Putamen (tissue), 1 donor: Measurements from ENCODE around the gene GNG11.
"Not testable (repeated sequence)": the region's sequence is repeated elsewhere in the genome, so short reads cannot be mapped to it uniquely, and the experiment has no call there.

Source experiments
- DNase-seq: peaks from one replicate; pipeline ENCODE4 v3.0.0-alpha.2; 2016; ENCODE audit warnings: low spot score

GNG11 gene

DNA sequence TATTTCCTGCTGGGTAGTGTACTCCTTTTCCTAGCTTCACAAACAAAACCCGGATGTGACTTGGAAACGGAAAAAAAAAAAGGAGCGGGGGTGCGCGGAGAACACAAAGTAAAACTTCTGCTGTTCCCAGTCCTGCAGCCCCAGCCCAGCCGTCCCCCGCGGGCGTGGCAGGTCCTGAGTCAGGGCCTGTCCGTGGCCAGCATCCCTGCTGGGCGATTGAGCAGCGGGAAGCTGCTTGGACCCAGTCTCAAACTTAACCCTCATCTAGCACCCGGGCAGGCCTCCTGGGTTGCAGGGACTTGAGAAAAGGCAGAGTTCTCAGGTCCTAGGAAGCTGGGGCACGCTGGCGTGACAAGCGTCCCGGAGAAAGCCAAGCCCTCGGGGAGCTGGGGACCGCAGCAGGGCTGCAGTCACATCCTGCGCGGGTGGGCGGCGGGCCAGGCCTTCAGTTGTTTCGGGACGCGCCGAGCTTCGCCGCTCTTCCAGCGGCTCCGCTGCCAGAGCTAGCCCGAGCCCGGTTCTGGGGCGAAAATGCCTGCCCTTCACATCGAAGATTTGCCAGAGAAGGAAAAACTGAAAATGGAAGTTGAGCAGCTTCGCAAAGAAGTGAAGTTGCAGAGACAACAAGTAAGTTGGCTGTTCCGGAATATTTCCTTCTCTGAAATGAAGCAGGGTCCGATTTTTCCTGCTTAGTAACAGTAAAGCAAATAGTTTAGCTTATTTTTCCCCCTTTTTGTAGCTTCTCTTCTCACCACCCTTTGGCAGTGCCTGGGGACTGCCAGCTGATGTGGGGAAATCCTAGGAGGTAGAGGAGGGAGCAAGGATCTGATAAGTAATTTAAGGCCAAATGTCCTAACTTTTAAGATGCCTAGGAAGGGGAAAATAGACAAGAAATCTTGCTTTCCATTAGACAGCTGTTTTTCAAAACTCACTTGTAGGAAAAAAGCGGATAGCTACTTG lies at the start of gene GNG11:
GNG11 (plus strand) TSS at position 129 of the 960 bp plus-strand sequence; CDS start at position 532, 403 bp downstream.
- DNase-seq: peak; percentile 33

DNA sequence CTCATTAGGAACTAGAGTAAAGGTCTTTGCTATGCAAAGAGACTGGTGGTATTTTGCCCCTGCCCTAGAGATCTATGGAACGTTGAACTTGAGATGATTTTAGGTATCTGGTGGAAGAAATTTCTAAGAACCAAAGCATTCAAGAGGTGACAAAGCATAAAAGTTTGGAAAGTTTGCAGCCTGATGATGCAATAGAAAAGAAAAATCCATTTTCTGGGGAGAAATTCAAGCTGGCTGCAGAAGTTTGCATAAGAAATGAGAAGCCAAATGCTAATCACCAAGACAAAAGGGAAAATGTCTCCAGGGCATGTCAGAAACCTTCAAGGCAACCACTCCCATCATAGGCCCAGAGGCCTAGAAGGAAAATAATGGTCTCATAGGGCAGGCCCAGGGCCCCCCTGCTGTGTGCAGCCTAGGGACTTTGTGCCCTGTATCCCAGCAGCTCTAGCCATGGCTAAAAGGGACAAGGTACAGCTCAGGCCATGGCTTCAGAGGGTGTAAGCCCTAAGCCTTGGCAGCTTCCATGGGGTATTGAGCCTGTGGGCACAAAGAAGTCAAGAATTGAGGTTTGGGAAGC lies 47.4 kb upstream of the GNG11 start:
- DNase-seq: no peak

DNA sequence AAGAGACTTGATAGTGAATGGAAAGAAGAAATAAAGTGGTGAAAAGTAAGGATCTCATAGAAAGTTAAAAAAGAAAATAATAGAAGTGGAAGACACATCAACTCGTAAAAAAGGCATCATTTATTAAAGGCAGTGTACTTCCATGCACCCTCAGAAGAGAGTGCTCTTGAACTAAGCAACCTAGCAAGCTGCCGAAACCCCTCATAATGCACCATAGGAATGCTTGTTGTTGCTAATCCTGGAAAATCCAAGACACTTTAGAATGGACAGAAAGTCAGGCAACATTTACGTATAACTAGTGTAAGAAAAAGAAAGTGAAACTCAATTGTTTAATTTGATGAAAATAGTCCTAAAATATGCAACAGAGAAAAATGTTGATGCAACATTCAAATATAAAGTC lies 43.8 kb upstream of the GNG11 start:
- no peak for DNase-seq

DNA sequence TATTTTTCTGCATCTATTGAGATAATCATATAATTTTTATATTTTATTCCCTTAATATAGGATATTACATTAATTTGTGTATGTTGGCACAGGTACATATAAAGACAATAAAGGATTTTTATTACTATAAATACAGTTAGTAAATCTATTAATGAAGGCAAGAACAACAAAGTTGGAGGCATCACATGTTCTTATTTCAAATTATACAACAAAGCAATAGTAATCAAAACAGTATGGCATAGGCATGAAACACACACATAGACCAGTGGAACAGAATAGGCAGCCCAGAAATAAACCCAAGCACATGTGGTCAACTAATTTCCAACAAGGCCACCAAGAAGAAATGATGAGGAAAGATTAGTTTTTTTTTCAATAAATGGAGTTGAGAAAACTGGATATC lies 42.2 kb upstream of the GNG11 start:
- no peak for DNase-seq

DNA sequence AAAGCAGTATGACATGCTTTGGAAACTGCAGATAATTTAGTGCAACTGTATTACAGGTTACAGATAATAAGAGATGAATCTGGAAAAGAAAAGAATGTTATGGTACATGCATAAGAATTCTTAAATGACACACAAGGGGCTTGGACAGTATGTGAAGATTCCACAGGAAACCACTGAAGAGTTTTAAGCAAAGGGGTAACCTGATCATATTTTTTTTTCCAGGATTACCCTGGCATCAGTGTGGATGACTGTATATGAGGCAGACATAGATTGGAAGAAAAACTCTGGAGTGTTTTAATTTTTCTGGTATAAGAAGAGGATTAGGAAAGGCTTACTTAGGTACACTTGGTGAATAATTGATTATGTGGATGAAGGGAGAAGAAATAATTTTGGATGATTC lies 39.1 kb upstream of the GNG11 start:
- DNase-seq: no peak

DNA sequence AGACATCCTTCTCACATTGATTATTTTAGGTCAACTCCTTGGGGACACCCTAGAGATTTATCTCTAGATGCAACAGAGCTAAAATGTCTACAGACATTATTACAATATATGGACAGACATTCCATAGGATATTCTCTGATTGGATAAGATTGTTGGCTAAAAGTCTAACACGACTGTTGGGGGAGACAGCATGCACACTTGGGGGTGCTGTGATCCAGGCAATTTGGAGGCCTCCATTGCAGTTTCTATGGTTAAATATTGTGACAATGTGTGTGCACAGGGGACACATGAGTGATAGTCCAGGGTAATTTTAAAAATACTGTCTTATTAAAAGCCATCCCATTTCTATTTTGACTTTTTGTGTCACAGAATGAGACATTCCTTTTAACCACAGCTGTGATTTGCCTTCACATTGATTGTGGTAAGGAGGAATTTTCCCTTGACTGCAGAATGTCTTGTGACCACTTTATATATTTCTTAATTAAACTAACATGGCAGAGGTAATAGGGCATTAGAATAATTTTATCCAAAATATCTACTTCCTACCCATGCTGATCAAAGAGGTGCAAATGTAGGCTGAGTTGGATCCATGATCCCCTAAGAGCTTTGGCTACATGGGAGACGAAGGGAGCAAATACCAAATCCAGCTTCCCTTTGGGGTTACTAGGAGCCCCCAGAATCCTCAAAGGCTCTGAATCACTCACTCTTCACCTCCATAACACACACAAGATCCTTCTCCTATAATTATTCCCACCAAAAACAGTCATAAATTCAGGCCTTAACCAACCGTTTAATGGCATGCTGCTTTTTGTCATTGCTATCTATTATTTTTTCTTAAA lies 38.2 kb upstream of the GNG11 start:
- DNase-seq: no peak

DNA sequence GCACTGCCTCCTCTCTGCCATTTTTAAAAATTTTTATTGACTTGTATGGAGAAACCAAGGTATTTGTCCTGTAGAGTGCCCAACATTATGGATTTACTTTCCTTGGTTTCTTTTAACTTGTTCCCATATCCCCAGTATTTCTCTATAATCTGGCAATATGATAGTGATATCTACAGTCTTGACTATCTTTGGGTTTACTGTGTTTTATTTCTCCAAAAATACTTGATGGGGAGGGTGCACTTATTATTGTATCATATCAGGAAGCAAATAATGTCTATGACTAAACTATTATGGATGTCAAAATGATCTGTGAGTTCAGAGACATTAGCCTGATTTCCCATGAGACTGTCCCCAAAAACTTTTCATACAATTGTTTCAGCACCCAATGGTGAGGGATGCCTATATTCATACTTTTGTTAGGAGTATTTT lies 37.6 kb upstream of the GNG11 start:
- DNase-seq: no peak

DNA sequence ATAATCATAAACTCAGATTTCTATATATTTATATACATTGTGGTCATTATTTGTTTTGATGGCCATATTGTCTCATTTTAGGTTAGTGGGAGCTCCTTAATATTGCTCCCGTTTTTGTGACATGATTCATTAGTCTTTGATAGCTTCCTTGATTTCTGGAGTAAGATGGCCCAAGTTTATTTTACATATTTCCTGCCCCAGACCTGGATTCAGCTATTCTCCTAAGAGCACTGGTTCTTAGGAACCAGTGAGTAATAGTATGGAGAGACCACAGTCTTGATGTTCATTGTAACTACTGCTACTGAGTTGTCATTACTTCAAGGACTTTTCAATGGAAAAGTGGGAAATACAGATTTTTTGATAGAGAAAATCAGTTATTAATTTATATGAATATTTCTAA lies 37.0 kb upstream of the GNG11 start:
- DNase-seq: no peak

DNA sequence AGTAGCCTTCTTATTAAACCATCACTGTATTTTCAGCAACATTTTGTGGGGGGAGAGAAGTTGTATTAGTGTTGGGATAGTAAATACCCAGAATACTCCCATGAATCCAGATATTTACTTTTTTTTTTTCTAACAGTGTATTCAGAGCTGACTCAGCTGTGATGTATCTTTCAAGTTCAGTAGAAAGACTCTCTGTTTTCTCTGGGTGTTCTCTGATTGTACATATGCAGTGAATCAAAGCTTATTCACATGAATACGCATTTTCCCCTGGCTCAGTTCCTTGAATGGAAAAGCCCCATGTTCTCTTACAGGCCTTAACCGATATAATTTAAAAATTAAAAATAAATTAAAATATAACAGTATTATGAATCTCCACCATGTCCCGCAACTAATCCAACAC lies 32.3 kb upstream of the GNG11 start:
- no peak for DNase-seq

DNA sequence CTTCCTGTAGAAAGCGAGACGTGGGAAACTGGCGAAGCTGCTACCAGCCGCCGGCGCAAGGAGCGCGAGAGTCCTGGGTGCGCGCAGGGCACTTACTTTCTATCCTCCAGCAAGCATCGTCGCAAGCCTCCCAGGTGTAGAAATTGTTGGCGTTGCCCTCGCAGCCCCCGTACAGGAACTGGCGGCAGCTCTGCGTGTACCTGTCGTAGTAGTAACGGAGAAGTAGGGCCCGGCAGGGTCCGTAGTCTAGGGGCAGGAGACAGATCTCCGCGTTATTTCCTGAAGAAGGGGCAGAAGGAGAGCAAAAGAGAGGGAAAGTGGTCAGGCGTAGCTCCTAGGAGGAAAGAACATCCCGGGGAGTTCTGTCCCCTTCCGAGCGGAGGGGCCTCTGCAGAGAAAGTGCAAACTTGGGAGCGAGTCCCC lies 31.5 kb upstream of the GNG11 start:
- DNase-seq: no peak

DNA sequence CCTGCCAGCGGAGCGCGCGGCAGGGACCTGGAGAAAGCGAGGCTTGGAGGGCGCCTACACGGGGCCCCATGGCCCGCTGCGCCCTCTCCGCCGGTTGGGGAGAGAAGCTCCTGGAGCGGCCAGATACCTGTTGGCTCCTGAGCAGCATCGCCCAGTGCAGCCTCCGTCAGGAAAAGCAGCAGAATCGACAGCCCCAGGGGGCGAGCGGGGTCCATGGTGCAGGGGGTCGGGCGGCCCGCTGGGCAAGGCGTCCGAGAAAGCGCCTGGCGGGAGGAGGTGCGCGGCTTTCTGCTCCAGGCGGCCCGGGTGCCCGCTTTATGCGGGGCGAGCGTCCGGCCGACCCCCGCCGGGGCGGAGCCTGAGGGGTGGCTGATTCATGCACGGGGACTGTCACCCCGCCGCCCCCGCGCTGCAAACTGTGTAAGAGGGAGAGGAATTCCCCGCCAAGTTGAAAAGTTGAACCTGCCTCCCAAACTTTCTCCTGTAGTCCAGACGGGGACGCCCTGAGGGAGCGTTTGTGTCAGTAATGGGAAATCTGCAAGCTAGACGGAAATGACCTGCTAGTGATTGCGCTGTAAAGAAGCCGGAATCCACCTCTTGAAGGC lies 31.0 kb upstream of the GNG11 start, which contains the start of gene TFPI2:
TFPI2 (minus strand) TSS at position 290 of the 605 bp plus-strand sequence; CDS start at position 215, 75 bp downstream.
- DNase-seq: no peak

DNA sequence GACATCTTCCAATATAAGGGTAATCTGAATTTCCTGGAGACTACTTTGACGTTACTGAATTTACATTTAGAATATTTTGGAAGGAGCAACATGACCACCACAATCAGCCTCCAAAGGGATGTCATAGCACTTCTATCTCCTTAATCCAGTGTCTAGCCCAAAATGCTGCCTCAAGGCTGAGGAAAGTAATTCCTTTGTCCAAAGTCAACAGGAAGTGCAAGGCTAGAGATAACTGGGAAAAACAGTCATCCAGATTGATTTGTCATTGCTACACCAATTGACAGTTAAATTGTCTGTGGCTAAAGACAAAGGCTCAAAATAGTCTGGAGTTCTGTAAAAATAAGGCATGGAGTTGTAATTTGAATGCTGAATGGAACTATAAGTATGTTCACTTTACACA lies 27.1 kb upstream of the GNG11 start:
- no peak for DNase-seq

DNA sequence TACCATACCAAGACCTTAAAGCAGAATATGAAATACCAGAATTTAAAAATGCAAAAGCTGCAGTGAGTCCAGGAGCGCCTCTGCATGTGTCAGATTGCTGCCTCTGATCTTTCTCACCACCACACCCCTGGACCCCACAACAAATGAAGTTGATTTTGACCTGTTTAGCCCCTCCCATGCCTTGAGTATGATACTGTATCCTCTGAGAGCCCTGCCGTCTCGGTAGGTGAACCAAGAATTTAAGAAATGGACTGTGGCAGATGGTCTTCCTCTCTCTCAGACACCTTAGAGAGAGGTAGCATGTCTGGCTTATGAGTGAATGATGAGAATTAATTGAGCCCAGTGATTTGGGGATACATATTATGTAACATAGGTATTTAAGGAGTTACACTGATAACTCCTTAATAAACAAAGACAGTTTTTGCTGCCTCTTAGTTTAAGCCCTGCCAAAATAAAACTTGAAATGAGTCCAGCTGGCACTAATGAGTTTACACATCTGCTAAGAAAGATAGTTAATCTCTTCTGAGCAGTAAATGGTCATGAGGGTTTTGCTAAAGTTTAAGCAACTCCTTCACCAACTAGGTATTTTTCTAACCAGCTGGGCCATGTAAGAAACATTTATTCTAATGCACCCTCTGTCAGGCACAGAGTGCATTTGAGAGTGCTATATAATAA lies 26.4 kb upstream of the GNG11 start:
- DNase-seq: no peak

DNA sequence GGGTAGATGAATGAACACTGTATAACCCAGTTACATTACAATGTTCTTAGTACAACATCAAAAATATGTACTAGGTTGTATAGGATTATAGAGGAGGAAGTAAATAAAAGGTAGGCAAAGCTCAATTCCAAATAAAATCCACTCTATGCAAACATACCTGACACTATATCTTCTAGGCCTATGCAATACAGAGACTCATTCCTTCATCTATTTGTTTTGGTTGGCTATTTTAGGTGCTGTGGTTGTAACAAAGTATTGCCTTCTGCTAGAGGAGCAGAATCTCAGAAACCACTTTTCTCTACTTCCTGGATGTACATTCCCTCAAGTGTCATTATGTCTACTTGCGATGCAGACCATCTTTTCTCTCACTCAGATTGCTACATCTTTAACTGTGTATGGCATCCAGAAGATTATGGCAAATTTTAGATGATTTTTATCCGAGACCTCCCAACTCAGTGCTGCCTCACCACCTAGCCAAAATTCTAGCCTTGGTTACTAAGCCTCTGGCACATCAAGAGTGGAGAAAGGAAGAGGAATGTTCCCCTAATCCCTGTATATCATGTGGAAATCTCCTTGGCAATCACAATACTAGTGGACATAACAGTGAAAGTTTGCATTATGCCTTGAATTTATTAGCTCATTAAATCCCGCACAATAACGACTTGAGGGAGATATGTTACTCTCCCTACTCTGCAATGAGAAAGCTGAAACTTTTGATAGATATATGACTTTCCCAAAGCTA lies 25.5 kb upstream of the GNG11 start:
- no peak for DNase-seq

DNA sequence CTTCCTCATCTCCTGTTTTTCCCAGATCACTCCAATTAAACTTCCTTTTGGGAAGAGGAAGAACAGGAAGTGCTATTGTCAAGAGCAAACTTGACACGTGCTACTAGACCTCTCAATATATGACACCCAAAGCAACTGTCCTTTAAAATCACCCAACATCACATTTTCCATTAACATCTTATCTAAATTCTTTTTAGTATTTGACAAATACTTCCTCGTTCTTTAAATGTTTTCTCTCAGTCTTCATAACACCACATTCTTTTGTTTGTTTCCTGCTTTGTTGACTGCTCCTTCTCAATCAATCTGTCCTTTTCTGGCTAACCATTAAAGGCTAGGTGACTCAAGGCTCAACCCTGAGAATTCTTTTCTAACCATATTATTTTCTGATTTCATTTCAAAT lies 23.9 kb upstream of the GNG11 start:
- no peak for DNase-seq

DNA sequence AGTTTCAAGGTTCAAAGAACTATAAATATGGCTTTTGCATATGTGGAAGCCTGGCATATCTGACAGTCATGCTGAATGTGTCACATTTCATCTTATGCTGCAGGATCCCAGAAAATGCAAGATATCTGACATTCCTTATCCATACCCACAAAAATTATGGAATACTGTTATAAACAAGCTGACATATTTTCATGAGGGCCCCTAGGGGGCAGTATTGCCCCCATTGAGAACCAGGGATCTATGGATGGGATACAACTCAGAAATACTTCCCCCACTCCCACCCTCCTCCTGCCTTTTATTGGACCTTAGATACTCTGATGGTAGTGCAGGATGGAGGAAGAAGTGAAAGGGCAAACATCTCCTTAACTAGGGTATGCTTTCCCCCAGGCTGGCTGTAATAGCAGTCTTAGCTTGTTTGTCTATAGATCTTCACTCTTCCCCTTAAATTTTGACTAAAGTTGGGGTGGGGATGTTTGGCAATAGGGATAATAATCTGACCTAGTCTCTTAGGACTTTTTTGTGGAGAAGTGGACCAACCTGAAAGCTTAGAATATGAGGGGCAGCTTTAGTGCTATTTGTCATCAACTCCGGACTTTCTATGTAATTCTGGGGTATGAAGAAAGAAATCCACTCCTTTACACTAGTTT lies 18.6 kb upstream of the GNG11 start:
- no peak for DNase-seq

DNA sequence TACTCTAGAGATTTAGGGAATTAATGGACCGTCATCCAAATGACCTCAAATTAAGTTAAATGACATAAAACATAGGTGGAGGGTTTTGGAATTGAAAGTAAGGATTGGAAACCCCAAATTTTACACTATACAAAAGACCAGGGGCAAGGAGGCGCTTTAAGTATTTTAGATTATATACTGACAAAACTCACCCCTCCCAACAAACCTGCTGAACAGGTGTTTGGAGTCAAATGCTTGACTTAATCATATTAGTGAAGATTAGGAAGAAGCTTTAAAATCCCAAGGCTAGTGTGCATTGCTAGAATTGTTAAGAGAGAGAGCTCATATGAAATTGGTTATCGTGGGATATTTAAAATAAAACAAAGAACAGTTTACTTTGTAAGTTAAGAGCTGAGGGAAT lies 15.3 kb upstream of the GNG11 start, which contains the start of gene GNGT1:
GNGT1 (plus strand) TSS at position 301 of the 400 bp plus-strand sequence. CDS start 180 bp downstream, outside the sequence.
- no peak for DNase-seq

DNA sequence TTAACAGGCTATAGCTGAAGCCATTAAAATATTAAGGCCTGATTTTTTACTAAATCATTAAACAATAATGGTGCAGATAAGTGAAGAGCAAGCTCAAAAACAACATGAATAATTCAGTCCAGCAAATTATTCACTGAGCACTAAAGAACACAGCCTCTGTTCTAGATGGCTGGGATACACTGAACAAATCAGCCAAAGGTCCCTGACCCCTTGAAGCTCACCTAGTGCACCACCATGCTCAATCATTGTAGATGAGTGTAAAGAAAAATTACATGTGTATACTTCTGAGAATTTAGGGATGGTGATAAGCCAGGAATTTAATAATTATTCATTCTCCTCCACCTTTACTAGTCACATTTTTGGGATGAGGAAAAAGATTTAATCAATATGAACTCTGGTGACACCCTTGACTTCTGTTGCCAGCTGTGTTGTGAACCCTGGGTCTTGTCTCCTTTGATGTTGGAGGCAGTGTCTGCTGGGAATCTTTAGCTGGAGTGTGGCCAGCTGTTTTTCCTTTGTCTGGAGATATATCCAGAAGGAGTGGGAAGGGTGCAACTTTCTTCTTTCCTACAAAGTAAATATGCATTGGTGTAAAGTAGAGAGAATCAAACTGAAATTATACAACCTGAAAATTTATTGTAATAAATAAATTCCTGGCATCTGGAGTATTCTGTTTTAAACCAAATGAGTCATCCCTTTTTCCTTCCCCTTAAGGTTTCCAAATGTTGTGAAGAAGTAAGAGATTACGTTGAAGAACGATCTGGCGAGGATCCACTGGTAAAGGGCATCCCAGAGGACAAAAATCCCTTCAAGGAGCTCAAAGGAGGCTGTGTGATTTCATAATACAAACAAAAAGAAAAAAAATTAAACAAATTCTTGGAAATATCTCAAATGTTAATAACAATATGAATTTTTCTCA lies 11.2 kb upstream of the GNG11 start:
- no peak for DNase-seq

DNA sequence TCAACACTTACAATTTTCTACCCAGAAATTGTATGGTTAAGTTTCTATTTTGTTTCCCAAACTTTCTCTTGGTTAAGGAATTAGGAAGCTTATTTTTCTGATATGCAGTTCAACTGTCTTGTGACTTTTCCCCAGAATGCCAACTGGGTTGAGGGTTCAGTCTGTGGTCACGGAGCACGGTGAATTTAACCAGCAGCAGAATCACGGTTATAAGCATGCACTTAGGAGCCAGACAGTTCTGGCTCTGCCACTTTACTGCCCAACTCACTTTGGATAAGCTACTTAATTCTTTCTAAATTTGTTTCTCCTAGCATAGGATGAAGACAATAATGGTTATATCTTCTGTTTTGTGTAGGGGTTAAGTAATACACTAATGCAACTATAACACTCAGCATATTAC lies 10.3 kb upstream of the GNG11 start:
- not testable (repeated sequence) for DNase-seq
